OCI-LY7 (cell line): ENCODE measurements around the gene SUCLA2. TPM values are rescaled to one million over a fixed set of nuclear protein-coding genes. Genes with fewer than 3 reads are reported as not detected.

Experiments used
- BruUV-seq: library from RNA; stranded (reverse); fragments of 400-500 nt; replicated peaks from 2 replicates; lab custom pipeline; 2021; lab: Mats Ljungman, UMichigan
- CTCF ChIA-PET: fragments of 300-600 bp; sonication (Branson Sonifier 250); formaldehyde crosslinking; loops from one replicate; lab custom pipeline; 2022; ENCODE audit warnings: antibody characterized with exemption; ENCODE audit not compliant: unreplicated experiment; lab: Charles Lee
- POLR2A ChIA-PET: fragments of 300-600 bp; sonication (Branson Sonifier 250); formaldehyde crosslinking; loops from one replicate; lab custom pipeline; 2022; ENCODE audit warnings: antibody characterized with exemption; lab: Charles Lee
- DNase-seq: peaks from one replicate; pipeline ENCODE4 v3.0.0-alpha.2; 2015; ENCODE audit warnings: low spot score
- H2AFZ ChIP-seq: fragments of 200-600 bp; sonication (generic), shearing (Covaris generic); 2 replicates; pipeline ENCODE4 v1.6.1; 2014; ENCODE audit warnings: mild to moderate bottlenecking, antibody characterized with exemption, low read length, moderate library complexity
- H3K27ac ChIP-seq: fragments of 200-600 bp; sonication (generic); 2 replicates; pipeline ENCODE4 v1.5.1; 2014; ENCODE audit warnings: mixed run types, low read depth, mild to moderate bottlenecking, moderate library complexity, low read length, inconsistent platforms; ENCODE audit not compliant: poor library complexity, severe bottlenecking
- H3K36me3 ChIP-seq: fragments of 200-600 bp; sonication (generic); 2 replicates; pipeline ENCODE4 v1.6.1; 2014; ENCODE audit warnings: mild to moderate bottlenecking, antibody characterized with exemption, low read length, moderate library complexity, mixed read lengths; ENCODE audit not compliant: insufficient read depth
- H3K4me1 ChIP-seq: fragments of 200-600 bp; sonication (generic); 2 replicates; pipeline ENCODE4 v1.5.1; 2014; ENCODE audit warnings: mild to moderate bottlenecking, low read length; ENCODE audit not compliant: insufficient read depth, poor library complexity, severe bottlenecking
- H3K4me2 ChIP-seq: fragments of 200-600 bp; sonication (generic); 2 replicates; pipeline ENCODE4 v1.6.1; 2014; ENCODE audit warnings: mild to moderate bottlenecking, low read length
- H3K4me3 ChIP-seq: fragments of 200-600 bp; sonication (generic); 2 replicates; pipeline ENCODE4 v1.5.1; 2014; ENCODE audit warnings: mild to moderate bottlenecking, low read depth, low read length; ENCODE audit not compliant: poor library complexity, severe bottlenecking
- H3K79me2 ChIP-seq: fragments of 200-600 bp; sonication (generic); 2 replicates; pipeline ENCODE4 v1.6.1; 2016; ENCODE audit warnings: low read depth, mild to moderate bottlenecking, low read length, moderate library complexity, mixed read lengths; ENCODE audit not compliant: insufficient read depth
- H3K9me2 ChIP-seq: fragments of 200-600 bp; sonication (generic); 2 replicates; pipeline ENCODE4 v1.6.1; 2016; ENCODE audit warnings: mild to moderate bottlenecking, low read length, mixed read lengths; ENCODE audit not compliant: insufficient read depth
- H3K9me3 ChIP-seq: fragments of 200-600 bp; sonication (generic); 2 replicates; pipeline ENCODE4 v1.6.1; 2014; ENCODE audit warnings: mild to moderate bottlenecking, mixed run types, low read length, mixed read lengths
- H4K20me1 ChIP-seq: fragments of 200-600 bp; sonication (generic); 2 replicates; pipeline ENCODE4 v1.6.1; 2014; ENCODE audit warnings: mild to moderate bottlenecking, antibody characterized with exemption, low read length, moderate library complexity, mixed read lengths; ENCODE audit not compliant: insufficient read depth
- CTCF ChIP-seq: fragments of 200-600 bp; sonication (generic); conservative IDR thresholded peaks from 2 replicates; pipeline ENCODE4 v1.5.1; 2014; ENCODE audit warnings: mild to moderate bottlenecking, antibody characterized with exemption, low read length, moderate library complexity, mixed read lengths
- EZH2phosphoT487 ChIP-seq: fragments of 200-600 bp; sonication (generic); IDR thresholded peaks from 2 replicates; pipeline ENCODE4 v1.6.1; 2018; ENCODE audit warnings: low read depth, borderline replicate concordance, mild to moderate bottlenecking, mixed run types, antibody characterized with exemption, low read length, moderate library complexity, mixed read lengths
- intact Hi-C: fragments of 100-400 bp; cut with micrococcal nuclease; formaldehyde crosslinking; loops from one replicate; pipeline ENCODE4 v1.10.0; 2022; ENCODE audit not compliant: unreplicated experiment
- total RNA-seq, 2 experiments: library from RNA; depleted of rRNA in 1 of 2; stranded (reverse); fragments of >200 nt in 1 of 2; shearing (Covaris generic) in 1 of 2; gene quantifications; 2 replicates each; pipeline ENCODE4 v1.2.3, GENCODE V29; 2014 to 2022

Gene SUCLA2
- total RNA-seq, 2 experiments from 2014 or later = 22.9 to 46.7 TPM

GRCh38 chr13:47983070-47983469 is 18.0 kb downstream of the SUCLA2 start:
- CTCF ChIA-PET = no interaction called here
- H3K9me2 ChIP-seq = no peaks in the 10 kb centered on the region
- H4K20me1 ChIP-seq = no peaks in the 10 kb centered on the region
- no peak overlapping the region for H2AFZ ChIP-seq
- H3K9me3 ChIP-seq = no peaks in the 10 kb centered on the region
- POLR2A ChIA-PET = interaction anchor here (0.6 to 0.9 kb wide), 3 partner anchors 13 to 210 kb away, joined by 3 to 4 read pairs (median 3); no protein-coding TSS in a partner anchor
- H3K4me1 ChIP-seq = no peaks in the 10 kb centered on the region
- TF ChIP-seq CTCF = no peak
- TF ChIP-seq EZH2phosphoT487 = no peak
- peaks cover 50% of the 10 kb centered on the region for H3K36me3 ChIP-seq
- intact Hi-C loops = no loop called here
- no peak overlapping the region for H3K4me2 ChIP-seq
- no peak overlapping the region for H3K4me3 ChIP-seq
- BruUV-seq = no TSS peak
- no peak for DNase-seq
- no peak overlapping the region for H3K27ac ChIP-seq
- H3K79me2 ChIP-seq = no peaks in the 10 kb centered on the region

GRCh38 chr13:47976325-47976724 is 24.7 kb downstream of the SUCLA2 start:
- Histone ChIP-seq H3K79me2 (peaks cover 3% of the 10 kb centered on the region; the same call in 1 of the 2 replicates), H3K4me1 (no peaks in the 10 kb centered on the region), H3K9me3 (peaks cover 20% of the 10 kb centered on the region; the same call in 1 of the 2 replicates), H3K36me3 (peaks cover 70% of the 10 kb centered on the region), H2AFZ (no peak overlapping the region), H4K20me1 (no peaks in the 10 kb centered on the region), H3K4me2 (no peak overlapping the region), H3K27ac (no peak overlapping the region), H3K9me2 (no peaks in the 10 kb centered on the region), H3K4me3 (no peak overlapping the region)
- intact Hi-C loops = no loop called here
- BruUV-seq = no TSS peak
- TF ChIP-seq CTCF (no peak), EZH2phosphoT487 (no peak)
- ChIA-PET POLR2A (interaction anchor here (0.6 kb wide), 1 partner anchor 1388 kb away, joined by 3 read pairs; no protein-coding TSS in a partner anchor), CTCF (no interaction called here)
- no peak for DNase-seq

- Histone ChIP-seq H3K36me3 (peaks cover 84% of the 10 kb centered on the region), H3K4me2 (no peak overlapping the region), H3K9me2 (no peaks in the 10 kb centered on the region), H3K4me1 (no peaks in the 10 kb centered on the region), H2AFZ (no peak overlapping the region), H3K9me3 (peaks cover 21% of the 10 kb centered on the region), H3K4me3 (no peak overlapping the region), H3K27ac (no peak overlapping the region), H3K79me2 (no peaks in the 10 kb centered on the region), H4K20me1 (no peaks in the 10 kb centered on the region)
- intact Hi-C loops = no loop called here
- no TSS peak for BruUV-seq
- no peak for DNase-seq
- ChIA-PET POLR2A (interaction anchor here (0.7 kb wide), 1 partner anchor 76 kb away, joined by 3 read pairs; no protein-coding TSS in a partner anchor), CTCF (no interaction called here)
- TF ChIP-seq EZH2phosphoT487 (no peak), CTCF (no peak)
Measured at GRCh38 chr13:47964863-47965262, 36.2 kb downstream of the SUCLA2 start.
